Measurements from ENCODE around the gene LTK.
"Not testable (repeated sequence)": the region's sequence is repeated elsewhere in the genome, so short reads cannot be mapped to it uniquely, and the experiment has no call there.

The LTK gene

GRCh38 chr15:41473418-41473817 is 40.2 kb downstream of the LTK start:
- DNase-seq = no peak

- not testable (repeated sequence) for DNase-seq
These were observed 44.0 kb downstream of the LTK start for GRCh38 chr15:41469644-41470043.

- DNase-seq = no peak
These were observed 46.9 kb downstream of the LTK start for GRCh38 chr15:41466711-41467110.

GRCh38 chr15:41465822-41466421 is 47.7 kb downstream of the LTK start:
- DNase-seq = no peak

- no peak for DNase-seq
These were observed 48.6 kb downstream of the LTK start for GRCh38 chr15:41464889-41465580.

GRCh38 chr15:41462084-41462795 is 51.4 kb downstream of the LTK start:
- DNase-seq = no peak

Data from NCI-H2081 treated with DMSO at 0.1 percent for 48 hours (cell line).